ENCODE results near the gene ZNF512B.
A peak's percentile ranks its signal among the peaks of the same experiment; 100 is the strongest.

Gene ZNF512B

DNA sequence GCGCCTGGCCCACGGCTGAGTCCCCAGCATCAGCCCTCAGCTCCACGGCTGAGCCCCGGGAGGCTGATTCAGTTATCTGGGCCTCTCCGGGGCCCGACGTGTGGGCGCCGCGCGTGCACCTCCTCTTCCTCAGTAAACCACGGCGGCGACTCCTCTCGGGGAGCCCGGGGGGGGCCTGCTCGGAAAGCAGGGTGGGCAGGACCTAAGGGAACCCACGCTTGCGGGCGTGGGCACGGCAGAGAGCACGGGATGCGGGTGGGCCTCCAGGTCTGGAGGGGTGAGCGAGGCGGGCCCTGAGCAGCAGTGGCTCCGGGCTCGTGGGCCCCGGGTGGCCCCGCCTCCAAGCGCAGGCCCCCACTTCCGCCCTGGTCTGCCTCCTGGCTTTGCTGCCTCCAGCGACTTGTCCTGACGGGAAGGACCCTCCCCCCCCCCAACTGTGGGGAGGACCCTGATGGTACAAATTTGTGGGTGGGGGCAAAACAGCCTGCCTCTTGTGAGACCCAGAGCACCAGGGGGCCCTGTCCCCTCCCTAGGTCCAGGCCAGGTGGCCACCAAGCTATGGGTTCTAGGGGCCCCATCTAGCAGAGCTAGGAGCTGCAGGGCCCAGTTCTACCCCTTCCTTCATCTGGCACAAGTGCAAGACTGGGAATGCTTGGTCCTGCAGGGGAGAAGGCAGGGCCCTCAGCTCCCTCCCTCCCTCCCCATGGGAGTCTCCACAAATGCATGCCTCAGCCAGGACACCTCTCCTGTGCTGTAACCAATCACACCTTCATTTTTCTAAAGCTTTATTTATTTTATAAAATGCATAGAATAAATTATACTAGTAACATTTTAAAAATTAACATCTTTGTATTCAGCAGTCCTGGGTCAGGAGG lies 30.4 kb downstream of the ZNF512B start:
- TF ChIP-seq, protein P1, sequence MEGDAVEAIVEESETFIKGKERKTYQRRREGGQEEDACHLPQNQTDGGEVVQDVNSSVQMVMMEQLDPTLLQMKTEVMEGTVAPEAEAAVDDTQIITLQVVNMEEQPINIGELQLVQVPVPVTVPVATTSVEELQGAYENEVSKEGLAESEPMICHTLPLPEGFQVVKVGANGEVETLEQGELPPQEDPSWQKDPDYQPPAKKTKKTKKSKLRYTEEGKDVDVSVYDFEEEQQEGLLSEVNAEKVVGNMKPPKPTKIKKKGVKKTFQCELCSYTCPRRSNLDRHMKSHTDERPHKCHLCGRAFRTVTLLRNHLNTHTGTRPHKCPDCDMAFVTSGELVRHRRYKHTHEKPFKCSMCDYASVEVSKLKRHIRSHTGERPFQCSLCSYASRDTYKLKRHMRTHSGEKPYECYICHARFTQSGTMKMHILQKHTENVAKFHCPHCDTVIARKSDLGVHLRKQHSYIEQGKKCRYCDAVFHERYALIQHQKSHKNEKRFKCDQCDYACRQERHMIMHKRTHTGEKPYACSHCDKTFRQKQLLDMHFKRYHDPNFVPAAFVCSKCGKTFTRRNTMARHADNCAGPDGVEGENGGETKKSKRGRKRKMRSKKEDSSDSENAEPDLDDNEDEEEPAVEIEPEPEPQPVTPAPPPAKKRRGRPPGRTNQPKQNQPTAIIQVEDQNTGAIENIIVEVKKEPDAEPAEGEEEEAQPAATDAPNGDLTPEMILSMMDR (IDR thresholded peaks at IDR 0.05; ENCODE audit: borderline replicate concordance, insufficient read depth, low read depth, low read length): no peak
- H3K4me3 ChIP-seq (ENCODE audit: low read depth, low read length): no peak overlapping the region

DNA sequence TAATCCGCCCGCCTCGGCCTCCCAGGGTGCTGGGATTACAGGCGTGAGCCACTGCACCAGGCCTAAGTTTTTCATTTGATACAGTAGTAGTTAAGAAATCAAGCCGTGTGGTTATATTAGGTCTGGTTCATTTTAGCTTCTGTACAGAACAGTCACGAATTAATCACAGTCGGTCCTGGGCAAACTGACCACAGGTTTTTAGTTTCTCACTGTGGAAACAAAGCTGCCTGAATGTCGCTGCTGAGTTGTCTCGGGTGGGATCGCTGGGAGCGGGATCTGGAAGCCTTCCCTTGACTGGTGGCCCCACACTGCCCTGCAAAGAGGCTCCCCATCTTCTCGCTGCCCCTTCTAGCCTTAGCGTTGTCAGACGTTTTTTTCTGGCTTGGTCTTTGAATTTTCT lies 32.1 kb downstream of the ZNF512B start:
- H3K4me3 ChIP-seq (ENCODE audit: low read depth, low read length): no peak overlapping the region
- TF ChIP-seq, protein P1 (IDR thresholded peaks at IDR 0.05; ENCODE audit: borderline replicate concordance, insufficient read depth, low read depth, low read length): no peak

DNA sequence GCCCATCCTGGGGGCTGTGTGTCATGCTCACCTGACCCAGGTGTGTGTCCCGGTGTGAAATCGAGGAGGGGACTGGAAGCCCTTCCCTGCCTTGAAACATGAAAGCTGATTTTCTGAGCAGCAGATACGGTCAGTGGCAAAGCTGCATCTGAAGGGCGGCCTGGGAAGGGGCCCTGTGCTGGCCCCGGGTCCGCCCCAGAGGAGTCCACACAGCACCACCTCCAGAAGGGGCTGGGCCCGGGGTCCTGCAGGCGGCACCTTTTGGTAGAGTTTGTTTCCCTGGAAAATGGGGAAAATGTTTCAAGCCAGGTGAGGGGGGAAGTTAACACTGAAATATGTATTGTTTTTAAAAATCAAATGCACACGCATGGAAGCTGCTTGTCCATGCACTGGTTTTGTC lies 34.3 kb downstream of the ZNF512B start:
- no peak overlapping the region for H3K4me3 ChIP-seq (ENCODE audit: low read depth, low read length)
- TF ChIP-seq, protein P1 (IDR thresholded peaks at IDR 0.05; ENCODE audit: borderline replicate concordance, insufficient read depth, low read depth, low read length): no peak

DNA sequence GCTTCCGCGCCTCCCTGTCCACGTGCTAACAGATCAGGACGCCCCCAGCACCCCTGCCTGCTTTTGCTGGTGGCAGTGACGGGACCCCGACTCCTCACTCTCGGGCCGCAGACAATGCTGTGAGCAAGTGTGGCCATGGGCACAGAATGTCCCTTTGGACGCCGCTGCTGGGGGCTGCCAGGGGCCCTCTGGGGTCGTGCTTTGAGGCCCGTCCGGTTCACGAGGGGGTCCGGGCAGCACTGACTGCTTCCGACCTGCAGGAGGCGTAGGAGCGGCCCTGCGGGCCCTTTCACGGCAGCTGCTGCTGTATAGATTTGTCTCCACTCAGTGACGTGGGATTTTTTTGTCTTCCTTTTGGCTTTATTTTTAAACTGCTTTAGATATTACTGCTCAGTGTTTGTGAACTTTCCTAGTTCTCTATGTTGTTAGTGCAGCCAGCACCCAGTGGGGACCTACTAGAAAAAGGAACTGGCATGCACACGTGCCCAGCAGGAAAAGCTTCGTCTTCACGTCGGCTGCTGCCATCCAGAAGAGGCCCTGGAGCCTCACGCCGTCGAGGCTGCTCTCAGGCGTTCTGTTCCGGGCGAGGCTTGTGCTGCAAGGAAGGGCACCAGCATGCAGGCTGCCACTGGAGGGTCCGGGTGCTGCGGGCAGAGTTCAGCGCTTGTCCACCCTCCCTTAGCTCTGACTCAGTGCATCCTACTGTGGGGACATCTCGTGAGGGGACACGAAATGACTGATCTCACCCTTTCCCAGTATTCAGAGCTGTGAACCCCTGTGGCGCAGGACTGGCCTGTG lies 35.3 kb downstream of the ZNF512B start:
- no peak overlapping the region for H3K4me3 ChIP-seq (ENCODE audit: low read depth, low read length)
- TF ChIP-seq, protein P1 (IDR thresholded peaks at IDR 0.05; ENCODE audit: borderline replicate concordance, insufficient read depth, low read depth, low read length): peak; percentile 21; the same call in 1 of the 2 replicates

DNA sequence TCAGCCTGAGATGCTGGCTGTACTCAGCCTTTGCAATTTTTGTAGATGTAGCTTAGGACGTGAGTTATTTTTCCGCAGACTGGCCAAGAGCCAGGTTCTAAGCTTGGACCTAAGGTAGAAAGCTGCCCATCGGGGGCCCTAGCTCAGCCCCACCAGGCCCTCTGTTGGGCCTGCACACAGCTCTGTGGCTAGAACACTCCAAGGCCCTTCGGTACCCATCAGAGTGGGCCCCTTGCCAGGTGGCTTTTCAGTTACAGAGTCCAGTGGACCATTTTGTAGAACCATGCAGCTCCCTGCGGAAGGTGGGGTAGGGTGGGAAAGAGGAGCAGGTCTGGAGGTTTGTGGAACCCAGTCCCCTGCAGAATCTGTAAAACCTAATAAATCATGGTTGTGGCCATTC lies 36.1 kb downstream of the ZNF512B start:
- no peak overlapping the region for H3K4me3 ChIP-seq (ENCODE audit: low read depth, low read length)
- TF ChIP-seq, protein P1 (IDR thresholded peaks at IDR 0.05; ENCODE audit: borderline replicate concordance, insufficient read depth, low read depth, low read length): no peak

DNA sequence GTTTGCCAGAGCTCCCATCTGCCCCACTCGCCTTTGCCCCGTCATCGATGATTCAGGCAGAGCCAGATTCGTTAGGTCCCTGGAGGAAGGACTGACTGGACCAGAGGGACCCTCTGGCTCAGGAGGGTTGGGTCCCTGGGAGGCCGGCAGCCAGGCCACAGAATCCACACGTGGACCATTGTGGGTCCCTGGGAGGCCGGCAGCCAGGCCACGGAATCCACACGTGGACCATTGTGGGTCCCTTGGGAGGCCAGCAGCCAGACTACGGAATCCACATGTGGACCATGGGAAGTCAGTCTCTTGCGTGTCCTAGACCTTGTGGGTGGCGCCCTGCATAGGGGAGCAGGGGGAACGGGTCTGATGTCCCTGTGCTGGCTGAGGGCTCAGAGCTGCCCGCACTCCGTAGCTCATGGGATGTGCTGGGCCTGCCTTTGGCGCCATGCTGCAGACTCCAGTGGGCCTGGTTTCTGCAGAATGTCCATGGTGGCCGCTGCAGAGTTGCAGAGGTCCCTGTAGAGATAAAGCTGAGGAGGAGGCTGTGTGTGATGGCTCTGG lies 37.0 kb downstream of the ZNF512B start:
- H3K4me3 ChIP-seq (ENCODE audit: low read depth, low read length): no peak overlapping the region
- TF ChIP-seq, protein P1 (IDR thresholded peaks at IDR 0.05; ENCODE audit: borderline replicate concordance, insufficient read depth, low read depth, low read length): no peak
